C4-2B (cell line): ENCODE measurements around the gene TUBG2.

Experiments
- CTCF ChIP-seq: fragments of 450-650 bp; conservative IDR thresholded peaks from 2 replicates; pipeline ENCODE4 v1.5.1; 2017; ENCODE audit warnings: mild to moderate bottlenecking
- ZFX ChIP-seq: fragments of 450-650 bp; IDR thresholded peaks from 2 replicates; pipeline ENCODE4 v1.6.1; 2017

DNA sequence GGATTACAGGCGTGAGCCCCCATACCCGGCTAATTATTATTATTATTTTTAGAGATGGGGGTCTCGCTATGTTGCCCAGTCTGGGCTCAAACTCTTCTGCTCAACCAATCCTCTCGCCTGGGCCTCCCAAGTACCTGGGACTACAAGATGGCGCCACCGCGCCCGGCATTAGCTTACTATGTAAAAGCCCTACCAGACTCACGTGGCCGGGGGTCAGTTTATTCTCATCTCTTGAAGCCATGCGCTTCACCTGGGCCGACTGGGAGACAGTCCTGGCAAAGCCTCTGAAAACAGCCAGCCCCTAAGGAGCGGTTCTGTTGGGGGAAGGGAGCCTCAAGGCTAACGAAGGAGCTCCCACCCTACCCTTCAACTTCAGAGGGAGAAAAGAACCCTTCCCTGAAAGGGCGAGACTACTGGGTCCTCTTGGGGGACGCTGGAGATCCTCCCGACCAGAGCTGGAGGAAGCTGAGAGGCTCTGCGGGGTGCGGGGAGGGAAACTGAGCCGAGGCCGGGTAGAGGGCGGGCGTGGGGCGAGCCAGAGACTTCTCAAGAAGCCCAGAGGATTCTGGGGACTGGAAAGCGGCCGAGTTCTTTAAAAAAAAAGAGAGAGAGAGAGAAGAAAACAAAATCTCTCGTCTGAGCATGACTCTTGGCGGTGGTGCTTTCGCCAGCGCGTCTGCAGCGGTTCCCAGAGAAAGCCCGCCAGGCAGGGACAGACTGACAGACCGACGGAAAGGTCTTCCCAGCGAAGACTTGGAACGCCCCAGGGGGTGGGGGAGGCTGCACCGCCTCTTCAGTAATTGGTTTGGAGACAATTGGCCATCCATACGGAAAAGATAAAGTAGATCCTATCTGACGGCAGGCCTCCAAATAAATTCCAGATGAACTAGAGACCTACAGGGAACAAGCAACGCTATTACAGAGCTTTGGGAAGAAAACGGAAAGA, 5.6 kb upstream of the TUBG2 start:
- TF ChIP-seq CTCF (no peak), ZFX (no peak)
